GM19324 (cell line): Measurements from ENCODE around the gene LRP2BP.

Experiments
- ATAC-seq: cut with Tn5 transposase; IDR thresholded peaks from one replicate; pipeline ENCODE4 v1.9.1; 2021; ENCODE audit warnings: mild to moderate bottlenecking, moderate library complexity; ENCODE audit not compliant: unreplicated experiment, low FRiP score

The LRP2BP gene

GRCh38 chr4:185395956-185396723 lies 416 bp upstream of the LRP2BP start:
- peak; percentile 93 for ATAC-seq

- ATAC-seq: no peak
These were observed 1.0 kb downstream of the LRP2BP start for GRCh38 chr4:185394568-185395237.

- ATAC-seq: no peak
These were observed 3.6 kb downstream of the LRP2BP start for GRCh38 chr4:185392156-185392555.

GRCh38 chr4:185390941-185391340 lies 4.8 kb downstream of the LRP2BP start:
- ATAC-seq: no peak

DNA sequence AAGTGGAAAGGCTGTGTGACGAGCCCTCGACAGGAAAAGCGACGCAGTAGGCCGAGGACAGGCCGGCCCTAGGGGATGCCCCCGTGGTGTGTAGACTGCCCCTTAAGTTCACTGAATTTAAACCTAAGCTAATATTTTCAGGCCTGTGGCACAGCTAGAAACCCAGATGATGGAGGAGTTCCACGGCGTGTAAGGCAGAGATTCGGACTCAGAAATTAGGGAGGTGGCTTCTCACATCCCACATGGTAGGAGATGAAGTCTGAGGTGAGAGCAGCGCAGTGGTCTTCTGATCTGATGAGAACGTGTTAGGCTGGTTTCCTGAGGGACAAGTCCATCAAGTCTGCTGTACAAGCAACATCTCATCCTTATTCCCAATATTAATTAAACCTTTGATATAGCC lies 7.8 kb downstream of the LRP2BP start:
- no peak for ATAC-seq

- ATAC-seq: no peak
These were observed 10.8 kb downstream of the LRP2BP start for GRCh38 chr4:185384930-185385331.

DNA sequence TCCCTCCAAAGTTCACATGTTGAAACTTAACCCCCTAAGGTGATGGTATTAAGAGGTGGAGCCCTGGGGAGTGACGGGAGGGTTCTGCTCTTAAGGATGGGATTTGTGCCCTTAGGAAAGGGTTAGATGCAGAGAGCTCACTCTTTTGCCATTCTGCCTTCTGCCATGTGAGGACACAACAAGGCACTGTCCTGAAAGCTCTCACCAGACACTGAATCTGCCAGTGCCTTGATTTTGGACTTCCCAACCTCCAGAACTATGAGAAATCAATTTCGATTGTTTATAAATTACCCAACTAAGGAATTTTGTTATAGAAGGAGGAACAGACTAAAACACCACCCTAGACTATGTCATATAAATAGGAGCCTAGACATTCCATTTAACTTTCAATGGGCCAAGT lies 11.7 kb downstream of the LRP2BP start:
- no peak for ATAC-seq

DNA sequence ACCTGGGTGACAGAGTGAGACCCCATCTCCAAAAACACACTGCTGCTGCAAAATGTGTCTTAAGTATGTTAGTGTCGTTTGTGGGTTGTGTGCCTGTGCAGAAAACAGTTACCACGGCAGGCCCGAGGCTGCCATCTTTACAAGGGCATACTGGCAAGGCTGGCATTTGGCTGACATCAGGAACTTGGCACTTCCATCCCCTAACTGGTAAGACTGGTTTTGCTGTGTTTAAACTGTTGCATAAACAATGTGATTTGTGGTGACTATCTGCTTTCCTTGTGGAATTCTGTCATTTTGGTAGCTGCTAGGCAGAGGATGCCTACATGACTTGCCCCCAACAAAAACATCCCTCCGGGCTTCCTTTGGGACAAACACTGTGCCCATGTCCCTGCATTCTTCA lies 12.3 kb downstream of the LRP2BP start:
- no peak for ATAC-seq

- ATAC-seq: no peak
These were observed 13.0 kb downstream of the LRP2BP start for GRCh38 chr4:185382754-185383153.

DNA sequence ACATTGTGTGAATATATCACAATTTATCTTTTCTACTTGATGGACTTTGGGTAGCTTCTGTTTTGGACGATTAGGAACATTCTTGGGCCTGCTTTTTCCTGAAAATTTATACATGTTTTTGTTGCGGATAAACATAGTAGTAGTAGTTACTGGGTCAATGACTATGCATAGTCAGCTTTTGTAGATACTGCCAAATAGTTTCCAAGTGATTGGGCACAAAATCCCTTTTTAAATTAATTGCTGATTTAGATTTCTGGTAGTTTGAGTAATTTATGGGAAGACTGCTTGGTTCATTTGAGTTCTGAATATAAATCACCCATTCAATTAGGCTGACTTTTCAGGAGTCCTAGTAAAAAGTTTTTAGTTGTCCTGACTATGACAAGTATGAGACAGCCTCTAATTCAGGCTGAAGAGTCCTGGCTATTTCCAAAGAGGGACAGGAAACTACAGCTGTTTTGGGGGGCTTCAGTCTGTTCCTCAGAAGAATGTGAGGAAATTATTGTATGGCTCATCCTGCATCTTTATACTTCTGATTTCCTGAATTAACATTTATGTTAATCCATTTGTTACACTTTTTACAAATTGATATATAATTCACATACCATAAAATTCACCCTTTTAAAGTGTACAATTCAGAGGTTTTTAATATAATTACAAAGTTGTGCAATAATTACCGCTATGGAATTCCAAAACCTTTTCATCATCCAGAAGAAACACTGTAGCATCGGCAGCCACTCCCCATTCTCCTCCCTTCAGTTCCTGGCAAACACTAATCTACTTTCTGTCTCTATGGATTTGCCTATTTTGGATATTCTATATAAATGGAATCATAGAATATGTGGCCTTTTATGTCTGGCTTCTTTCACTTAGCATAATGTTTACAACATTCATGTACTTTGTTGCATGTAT lies 14.2 kb downstream of the LRP2BP start:
- no peak for ATAC-seq

GRCh38 chr4:185380320-185380719 lies 15.4 kb downstream of the LRP2BP start:
- ATAC-seq: no peak

- no peak for ATAC-seq
These were observed 16.1 kb downstream of the LRP2BP start for GRCh38 chr4:185379326-185380295.

DNA sequence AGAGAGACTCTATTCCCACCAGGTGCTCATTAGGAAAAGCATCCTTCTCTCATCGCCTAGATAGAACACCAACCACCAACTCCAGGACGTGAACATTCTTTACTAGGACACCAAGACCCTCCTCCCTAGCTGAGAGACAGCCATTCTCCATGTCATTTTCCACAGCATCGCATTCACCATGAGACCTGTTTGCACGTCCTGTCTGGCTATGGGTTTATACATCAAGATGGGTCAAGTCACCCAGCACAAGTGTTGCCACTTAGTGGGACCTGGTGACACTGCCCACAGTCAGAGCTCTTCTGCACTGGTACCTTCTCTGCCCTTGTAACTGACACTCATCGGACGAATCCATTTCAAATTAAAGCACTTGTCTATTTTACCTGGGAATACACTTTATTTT lies 17.5 kb downstream of the LRP2BP start:
- ATAC-seq: no peak

- no peak for ATAC-seq
These were observed 21.2 kb downstream of the LRP2BP start for GRCh38 chr4:185374573-185374972.

DNA sequence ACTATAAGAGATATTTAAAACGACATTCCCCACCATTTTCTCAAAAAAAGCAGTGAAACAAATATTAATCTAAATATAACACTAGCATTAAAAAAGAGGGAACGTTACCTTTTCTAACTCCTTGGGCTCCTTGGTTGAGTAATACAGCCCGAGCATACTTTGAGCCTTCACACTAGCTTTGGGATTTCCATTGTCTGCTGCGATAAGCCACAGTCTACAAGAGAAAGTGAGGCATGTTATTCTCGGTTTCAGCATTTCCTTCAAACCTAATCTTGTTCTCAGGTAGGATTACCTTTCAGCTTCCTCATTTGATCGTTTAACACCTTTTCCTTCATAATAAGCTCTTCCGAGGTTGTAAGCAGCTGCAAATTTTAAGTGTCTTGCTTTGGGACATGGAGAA lies 21.7 kb downstream of the LRP2BP start:
- no peak for ATAC-seq

- no peak for ATAC-seq
These were observed 24.0 kb downstream of the LRP2BP start for GRCh38 chr4:185371702-185372101.

- ATAC-seq: no peak
These were observed 25.3 kb downstream of the LRP2BP start for GRCh38 chr4:185370268-185370949.

DNA sequence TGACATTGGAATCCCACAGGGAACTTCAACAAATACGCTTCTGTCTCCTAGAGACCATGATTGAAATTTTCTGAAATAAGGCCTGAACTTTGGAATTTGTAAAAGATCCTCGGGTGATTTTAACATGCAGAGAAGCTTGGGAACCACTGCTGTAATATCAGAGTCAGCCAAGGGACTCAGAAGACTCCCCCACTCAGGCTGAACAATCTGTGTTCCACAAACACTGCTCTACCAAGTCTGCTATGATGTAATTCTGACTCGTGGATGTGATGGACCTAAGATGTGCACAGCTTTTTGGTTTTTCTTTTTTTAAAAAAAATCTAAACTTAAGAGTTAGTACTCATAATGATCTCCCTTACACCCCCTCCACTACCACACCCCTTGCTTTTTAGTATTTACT lies 26.0 kb downstream of the LRP2BP start:
- no peak for ATAC-seq

DNA sequence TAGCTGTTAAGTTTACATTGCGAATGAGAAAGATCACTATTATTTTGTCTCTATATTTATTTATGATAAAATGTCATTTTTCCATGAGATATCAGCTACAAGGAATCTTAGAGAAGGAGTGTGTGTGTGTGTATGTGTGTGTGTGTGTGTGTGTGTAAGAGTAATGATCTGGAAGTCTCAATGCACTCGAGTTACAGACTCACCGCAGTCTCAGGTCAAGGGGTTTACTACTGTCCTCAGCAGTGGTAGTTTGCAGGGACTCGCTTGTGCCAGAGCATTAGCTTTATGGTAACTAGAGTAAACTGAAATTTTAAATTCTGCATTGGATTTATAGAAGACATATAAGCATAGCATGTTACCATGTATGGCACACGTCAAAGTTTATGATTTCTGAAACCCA lies 30.8 kb downstream of the LRP2BP start:
- no peak for ATAC-seq
